NCI-H460 (cell line): ENCODE results near the gene ANGPT4. TPM values are rescaled to one million over a fixed set of nuclear protein-coding genes. Genes with fewer than 3 reads are reported as not detected.
A peak's percentile ranks its signal among the peaks of the same experiment; 100 is the strongest.

Experiments used
- DNase-seq: peaks from one replicate; pipeline ENCODE4 v3.0.0-alpha.2; 2016; ENCODE audit warnings: low read depth; ENCODE audit errors: extremely low read depth
- total RNA-seq: library from RNA; depleted of rRNA; stranded (reverse); fragments of >200 nt; shearing (Covaris generic); gene quantifications from 2 replicates; pipeline ENCODE4 v1.2.3, GENCODE V29; 2014

Gene ANGPT4
- total RNA-seq, 1 experiment from 2014 or later, result not detected

DNA sequence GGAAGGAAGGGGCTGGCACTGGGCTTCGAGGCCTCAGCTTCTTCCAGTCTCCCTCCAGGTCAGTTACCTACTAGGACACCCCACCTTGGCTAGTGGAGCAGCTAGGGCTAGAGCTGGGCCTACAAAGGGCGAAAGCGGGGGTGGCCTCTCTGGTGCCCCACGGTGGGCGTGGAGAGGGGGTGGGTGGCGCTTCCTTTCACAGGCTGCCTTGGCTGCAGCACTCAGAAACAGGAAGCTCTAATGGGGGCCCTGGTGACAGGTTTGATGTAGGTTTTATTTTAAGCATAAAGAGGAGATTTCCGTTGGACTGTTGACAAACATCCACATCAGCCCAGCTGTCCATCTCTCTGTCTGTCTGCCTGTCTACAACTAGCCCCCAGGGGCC lies 69.2 kb downstream of the ANGPT4 start:
- DNase-seq, result no peak

- no peak for DNase-seq
Observed at GRCh38 chr20:845941-846893, 69.9 kb downstream of the ANGPT4 start.

DNA sequence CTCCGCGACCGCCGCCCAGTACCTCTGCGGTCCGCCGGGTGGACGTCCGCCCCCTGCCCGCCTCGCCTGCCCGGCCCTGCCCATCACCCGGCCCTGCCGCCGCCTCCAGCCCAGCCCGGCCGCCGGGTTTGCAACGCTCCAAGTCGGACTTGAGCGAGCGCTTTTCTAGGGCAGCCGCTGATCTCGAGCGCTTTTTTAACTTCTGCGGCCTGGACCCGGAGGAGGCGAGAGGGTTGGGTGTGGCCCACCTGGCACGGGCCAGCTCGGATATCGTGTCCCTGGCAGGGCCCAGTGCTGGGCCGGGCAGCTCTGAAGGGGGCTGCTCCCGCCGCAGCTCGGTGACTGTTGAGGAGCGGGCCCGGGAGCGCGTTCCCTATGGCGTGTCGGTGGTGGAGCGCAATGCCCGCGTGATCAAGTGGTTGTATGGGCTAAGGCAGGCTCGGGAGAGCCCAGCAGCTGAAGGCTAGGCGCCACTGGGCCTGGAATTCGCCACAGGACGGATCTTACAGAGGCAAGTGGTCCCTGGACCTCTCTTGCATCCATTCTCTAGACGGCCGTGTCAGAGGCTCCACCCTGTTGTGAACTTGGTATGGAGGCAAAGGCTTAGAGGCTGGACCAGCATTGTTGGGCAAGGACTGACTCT lies 70.8 kb downstream of the ANGPT4 start:
- no peak for DNase-seq

DNA sequence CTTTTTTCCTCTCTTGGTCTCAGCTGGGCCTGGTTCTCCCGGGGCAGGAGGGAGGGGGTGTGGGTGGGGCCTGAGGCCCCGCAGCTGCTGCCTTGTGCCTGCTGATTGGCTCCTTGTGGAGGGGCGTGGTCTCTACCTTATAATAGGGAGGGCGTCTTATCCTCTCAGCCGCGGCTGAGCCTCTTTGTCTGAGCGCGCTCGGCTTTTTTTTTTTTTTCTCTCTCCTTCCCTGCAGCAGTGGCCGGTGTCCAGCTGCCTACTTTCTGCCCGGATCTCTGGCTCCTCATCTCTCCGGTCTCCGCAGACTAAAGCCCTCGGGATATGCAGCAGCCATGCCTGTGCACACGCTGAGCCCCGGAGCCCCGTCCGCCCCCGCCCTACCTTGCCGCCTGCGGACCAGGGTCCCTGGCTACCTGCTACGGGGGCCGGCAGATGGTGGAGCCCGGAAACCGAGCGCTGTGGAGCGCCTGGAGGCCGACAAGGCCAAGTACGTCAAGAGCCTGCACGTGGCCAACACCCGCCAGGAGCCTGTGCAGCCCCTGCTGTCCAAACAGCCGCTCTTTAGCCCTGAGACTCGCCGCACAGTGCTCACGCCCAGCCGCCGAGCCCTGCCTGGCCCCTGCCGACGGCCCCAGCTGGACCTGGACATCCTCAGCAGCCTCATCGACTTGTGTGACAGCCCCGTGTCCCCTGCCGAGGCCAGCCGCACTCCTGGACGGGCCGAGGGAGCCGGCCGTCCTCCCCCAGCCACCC lies 71.5 kb downstream of the ANGPT4 start:
- DNase-seq, result peak; percentile 56

DNA sequence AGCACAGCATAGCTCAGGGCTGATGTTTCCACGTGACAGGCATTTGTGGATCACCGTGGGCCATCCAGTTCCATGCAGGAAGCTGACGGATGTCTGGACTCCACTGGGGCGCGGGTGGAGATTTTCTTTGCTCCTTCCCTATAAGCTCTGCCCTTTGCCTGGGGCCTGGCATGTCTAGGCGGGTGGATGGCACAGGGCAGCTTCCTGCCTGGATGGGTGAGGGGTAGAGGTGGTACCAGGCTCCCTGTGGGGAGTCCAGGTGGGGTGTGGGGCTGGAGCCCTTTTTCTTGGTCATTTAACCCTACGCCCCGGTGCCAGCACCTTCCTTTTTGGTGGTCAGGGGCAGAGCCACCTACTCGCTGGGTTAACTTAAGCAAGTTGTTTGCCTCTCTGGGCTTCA lies 72.2 kb downstream of the ANGPT4 start:
- DNase-seq, result no peak

DNA sequence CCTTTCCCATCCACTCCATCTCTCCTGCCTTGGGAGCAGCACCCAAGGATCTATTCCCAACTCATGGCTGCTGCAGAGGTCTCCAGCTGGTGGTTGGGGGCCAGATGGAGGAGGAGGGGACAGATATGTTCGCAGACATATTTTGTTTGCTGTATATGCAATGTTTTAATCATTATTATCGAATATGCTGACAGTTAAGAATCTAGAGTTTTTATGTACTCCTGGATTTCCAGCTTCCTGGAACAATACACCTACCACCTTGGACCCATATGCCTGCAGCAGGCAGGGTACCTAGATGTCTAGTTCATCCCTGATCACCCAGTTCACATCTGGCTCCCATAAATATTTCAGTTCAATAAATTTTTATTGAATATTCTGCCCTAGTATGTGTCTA lies 73.6 kb downstream of the ANGPT4 start:
- no peak for DNase-seq

- DNase-seq, result no peak
Observed at GRCh38 chr20:841568-842546, 74.3 kb downstream of the ANGPT4 start.

GRCh38 chr20:840858-841567 lies 75.1 kb downstream of the ANGPT4 start:
- no peak for DNase-seq

GRCh38 chr20:840503-840857 lies 75.7 kb downstream of the ANGPT4 start:
- no peak for DNase-seq

DNA sequence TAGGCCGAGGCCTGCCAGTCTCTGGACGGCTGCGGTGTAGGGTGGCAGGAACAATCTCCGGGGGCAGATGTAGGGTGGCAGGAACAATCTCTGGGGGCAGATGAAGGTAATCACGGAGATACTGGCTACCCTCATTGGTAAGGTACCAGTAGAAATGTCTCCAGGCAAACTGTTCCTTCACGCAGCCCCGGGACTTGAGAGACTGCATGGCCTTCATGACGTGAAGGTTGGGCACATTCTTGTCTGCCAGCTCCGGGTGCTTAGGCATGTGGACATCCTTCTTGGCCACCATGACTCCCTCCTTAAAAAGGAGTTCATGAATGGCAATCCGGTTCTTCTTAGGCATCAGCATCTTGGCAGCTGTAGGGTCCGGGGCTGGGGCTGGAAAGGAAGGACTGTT lies 76.5 kb downstream of the ANGPT4 start:
- DNase-seq, result no peak

GRCh38 chr20:839015-839414 lies 77.1 kb downstream of the ANGPT4 start:
- DNase-seq, result no peak

DNA sequence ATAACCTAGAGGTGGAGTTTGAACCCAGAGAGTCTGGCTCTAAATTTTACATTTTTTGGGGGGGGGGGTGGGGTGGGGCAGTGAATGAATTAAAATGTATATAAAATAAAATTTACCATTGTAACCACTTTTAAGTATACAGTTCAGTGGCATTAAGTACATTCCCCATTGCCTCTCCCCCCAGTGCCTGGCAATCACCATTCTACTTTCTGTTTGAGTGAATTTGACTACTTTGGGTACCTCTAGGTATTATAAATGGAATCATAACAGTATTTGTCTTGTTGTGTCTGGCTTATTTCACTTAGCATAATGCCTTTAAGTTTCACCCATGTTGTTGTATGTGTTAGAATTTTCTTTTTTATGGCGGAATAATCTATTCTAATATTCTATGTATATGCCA lies 79.9 kb downstream of the ANGPT4 start:
- DNase-seq, result no peak

- DNase-seq, result no peak
Observed at GRCh38 chr20:835608-836045, 80.5 kb downstream of the ANGPT4 start.

GRCh38 chr20:834151-834746 lies 81.9 kb downstream of the ANGPT4 start:
- DNase-seq, result no peak

DNA sequence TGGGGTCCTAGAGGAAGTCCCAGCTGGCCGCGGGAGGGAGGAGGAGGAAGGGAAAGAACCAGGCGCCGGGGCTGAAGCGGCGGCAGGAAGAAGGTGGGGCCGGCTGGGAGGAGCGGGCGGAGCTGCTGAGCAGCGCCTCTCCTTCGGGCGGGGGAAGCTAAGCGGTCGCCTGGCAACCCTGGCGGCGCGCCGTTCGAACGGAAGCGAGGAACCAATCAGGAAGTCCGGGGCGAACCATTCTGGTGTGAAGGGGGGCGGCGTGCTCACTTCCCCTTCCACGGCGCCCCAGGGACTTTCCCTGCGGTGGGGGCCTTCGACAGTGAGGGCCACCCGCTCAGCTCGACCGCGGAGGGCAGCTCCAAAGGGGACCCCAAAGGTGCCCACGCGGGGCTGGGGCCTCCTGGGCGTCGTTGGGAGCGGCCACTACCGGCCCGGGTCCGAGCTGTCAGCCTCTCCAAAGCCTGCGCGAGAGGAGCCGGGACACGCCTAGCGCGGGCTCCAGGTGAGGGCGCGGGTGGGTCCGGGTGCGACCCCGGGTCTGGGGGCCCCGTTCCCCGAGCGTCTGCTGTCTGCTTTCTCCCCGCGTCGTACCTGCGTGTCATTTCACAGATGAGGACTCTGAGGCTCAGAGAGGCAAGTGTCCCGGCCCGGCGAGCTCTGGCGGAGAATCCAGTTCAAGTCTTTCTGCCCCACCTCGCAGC lies 82.5 kb downstream of the ANGPT4 start, which contains the start of gene FAM110A:
FAM110A (plus strand) TSS at position 266 of the 701 bp plus-strand sequence. CDS start 11,090 bp downstream, outside the sequence.
- DNase-seq, result peak; percentile 90

DNA sequence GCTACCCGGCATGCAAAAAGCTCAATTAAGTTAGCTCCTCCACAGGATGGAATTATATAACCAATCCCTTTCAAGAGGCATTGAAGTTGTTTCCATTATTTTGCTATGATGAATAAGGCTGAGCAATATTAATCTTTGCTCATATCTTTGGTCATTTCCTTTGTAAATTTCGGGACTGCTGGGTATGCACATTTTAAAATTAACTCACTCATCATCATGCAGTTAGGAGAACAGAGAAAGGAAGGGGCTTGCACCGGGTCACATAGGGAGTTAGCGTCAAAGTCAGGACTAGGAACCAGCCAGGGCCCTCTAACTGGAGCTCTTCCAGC lies 83.0 kb downstream of the ANGPT4 start:
- DNase-seq, result no peak

DNA sequence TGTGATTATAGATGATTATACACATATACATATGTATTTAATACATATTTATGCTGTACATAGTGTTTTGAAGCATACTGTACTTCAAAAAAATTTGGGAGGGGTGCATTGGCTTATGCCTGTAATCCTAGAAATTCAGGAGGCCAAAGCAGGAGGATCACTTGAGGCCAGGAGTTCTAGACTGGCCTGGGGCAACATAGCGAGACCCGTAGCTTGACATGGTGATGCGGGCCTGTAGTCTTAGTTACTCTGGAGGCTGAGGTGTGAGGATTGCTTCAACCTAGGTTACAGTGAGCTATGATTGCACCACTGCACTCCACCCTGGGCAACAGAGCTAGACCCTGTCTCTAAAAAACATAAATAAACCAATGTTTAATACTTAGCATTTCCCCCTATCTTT lies 84.2 kb downstream of the ANGPT4 start:
- no peak for DNase-seq

DNA sequence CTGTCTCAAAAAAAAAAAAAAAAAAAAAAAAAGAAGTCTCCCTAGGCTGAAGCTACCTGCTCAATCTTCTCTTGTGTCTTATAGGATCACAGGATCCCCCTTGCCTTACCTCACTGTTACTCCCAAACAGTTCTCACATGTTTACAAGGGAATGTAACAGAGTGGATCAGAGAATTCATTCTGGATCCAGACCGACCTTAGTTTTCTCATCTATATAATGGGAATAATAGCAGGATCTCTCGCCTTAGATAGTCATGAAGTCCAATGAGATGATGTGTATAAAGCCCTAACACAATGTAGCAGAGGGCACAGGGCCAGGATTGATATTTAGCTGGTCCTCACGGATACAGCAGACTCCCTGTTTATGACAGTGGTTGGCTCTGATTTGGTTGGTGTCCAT lies 84.9 kb downstream of the ANGPT4 start:
- no peak for DNase-seq
